Retinal pigment epithelial cell (primary cell): ENCODE results near the gene SMIM21.

ENCODE experiments used
- DNase-seq: peaks from one replicate; pipeline ENCODE4 v3.0.0-alpha.2; 2010; ENCODE audit warnings: low read depth
- H3K4me3 ChIP-seq: 2 replicates; pipeline ENCODE4 v1.5.1; 2011; ENCODE audit warnings: mild to moderate bottlenecking, low read length, control low read depth, moderate library complexity
- CTCF ChIP-seq: conservative IDR thresholded peaks from 2 replicates; pipeline ENCODE4 v1.5.1; 2011; ENCODE audit warnings: low read depth, low read length, control low read depth, inconsistent platforms

The SMIM21 gene

GRCh38 chr18:75427603-75428002 is at the start of gene SMIM21:
Gene SMIM21 (minus strand): TSS chr18:75427703. CDS start chr18:75427563, 140 bp downstream.
- TF ChIP-seq CTCF = no peak
- DNase-seq = no peak
- no peak within 1 kb of the TSS for H3K4me3 ChIP-seq

GRCh38 chr18:75475228-75475627 is 47.7 kb upstream of the SMIM21 start:
- peak; percentile 41 for DNase-seq
- TF ChIP-seq CTCF = no peak
- no peak overlapping the region for H3K4me3 ChIP-seq

GRCh38 chr18:75474332-75474731 is 46.8 kb upstream of the SMIM21 start:
- DNase-seq = no peak
- no peak for TF ChIP-seq CTCF
- H3K4me3 ChIP-seq = no peak overlapping the region

GRCh38 chr18:75473316-75473715 is 45.8 kb upstream of the SMIM21 start:
- H3K4me3 ChIP-seq = no peak overlapping the region
- no peak for TF ChIP-seq CTCF
- no peak for DNase-seq

- H3K4me3 ChIP-seq = no peak overlapping the region
- no peak for TF ChIP-seq CTCF
- DNase-seq = no peak
Observed at GRCh38 chr18:75472906-75473305, 45.4 kb upstream of the SMIM21 start.

GRCh38 chr18:75472396-75472795 is 44.9 kb upstream of the SMIM21 start:
- DNase-seq = no peak
- H3K4me3 ChIP-seq = no peak overlapping the region
- no peak for TF ChIP-seq CTCF

- DNase-seq = no peak
- no peak overlapping the region for H3K4me3 ChIP-seq
- no peak for TF ChIP-seq CTCF
Observed at GRCh38 chr18:75471850-75472249, 44.3 kb upstream of the SMIM21 start.
